HG03095 (cell line): Measurements from ENCODE around the gene CYP24A1.
"Not testable (repeated sequence)": the region's sequence is repeated elsewhere in the genome, so short reads cannot be mapped to it uniquely, and the experiment has no call there.

Source experiments
- ATAC-seq: cut with Tn5 transposase; IDR thresholded peaks from one replicate; pipeline ENCODE4 v1.9.1; 2021; ENCODE audit warnings: moderate library complexity; ENCODE audit not compliant: unreplicated experiment

CYP24A1 gene

GRCh38 chr20:54137115-54137514 is 36.7 kb downstream of the CYP24A1 start:
- ATAC-seq: no peak

- ATAC-seq: no peak
Measured at GRCh38 chr20:54134445-54135220, 39.2 kb downstream of the CYP24A1 start.

GRCh38 chr20:54133434-54134427 is 40.1 kb downstream of the CYP24A1 start:
- ATAC-seq: no peak

- ATAC-seq: no peak
Measured at GRCh38 chr20:54132612-54133433, 41.0 kb downstream of the CYP24A1 start.

DNA sequence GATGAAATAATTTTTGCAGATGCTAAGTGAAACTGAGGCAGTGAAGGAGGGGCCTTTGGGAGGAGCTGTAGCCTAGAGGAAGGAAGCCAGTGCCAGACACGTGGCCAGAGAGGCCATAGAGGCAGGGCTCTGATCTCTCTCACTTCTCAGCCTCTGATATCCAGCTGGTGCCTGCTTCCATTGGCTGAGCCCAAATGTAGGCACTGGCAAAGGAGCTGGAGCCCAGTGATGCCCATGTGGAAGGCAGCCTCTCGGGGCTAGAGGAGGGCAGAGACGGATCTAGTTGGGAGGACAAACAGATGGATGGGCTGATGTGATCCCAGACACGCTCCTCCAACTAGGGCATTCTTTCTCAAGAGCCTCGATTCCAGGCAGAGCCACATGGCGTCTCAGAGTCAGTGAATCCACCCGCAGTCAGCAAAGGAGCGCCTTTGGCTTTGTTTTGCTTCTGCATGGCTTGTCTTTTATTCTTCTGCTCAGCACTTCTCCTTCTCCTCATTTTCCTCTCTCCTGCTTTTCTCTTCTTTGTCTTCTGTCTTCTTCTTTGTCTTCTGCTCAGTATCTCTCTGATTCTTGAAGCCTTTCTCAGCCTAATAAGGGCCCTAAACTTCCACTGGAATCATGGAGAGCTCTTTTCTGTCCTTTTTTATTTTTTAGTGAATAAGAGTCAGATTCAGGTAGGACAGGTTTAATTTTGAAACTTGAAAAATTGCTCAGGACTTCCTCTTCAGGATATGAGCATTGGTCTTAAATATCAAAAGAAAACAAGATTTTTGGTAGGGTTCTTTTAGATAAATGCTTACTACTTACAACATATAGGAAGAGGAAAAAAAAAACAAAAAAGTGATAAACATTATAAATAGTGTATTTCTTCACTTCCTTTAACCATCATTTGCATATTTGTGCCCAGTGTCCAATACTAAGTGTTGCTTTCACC is 41.8 kb downstream of the CYP24A1 start:
- no peak for ATAC-seq

DNA sequence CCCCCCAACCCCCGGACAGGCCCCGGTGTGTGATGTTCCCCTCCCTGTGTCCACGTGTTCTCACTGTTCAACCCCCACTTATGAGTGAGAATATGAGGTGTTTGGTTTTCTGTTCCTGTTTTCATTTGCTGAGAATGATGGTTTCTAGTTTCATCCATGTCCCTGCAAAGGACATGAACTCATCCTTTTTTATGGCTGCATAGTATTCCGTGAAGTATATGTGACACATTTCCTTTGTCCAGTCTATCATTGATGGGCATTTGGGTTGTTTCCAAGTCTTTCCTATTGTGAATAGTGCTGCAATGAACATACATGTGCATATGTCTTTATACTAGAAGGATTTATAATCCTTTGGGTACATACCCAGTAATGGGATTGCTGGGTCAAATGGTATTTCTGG is 42.7 kb downstream of the CYP24A1 start:
- ATAC-seq: not testable (repeated sequence)

- no peak for ATAC-seq
Measured at GRCh38 chr20:54129350-54129749, 44.4 kb downstream of the CYP24A1 start.

DNA sequence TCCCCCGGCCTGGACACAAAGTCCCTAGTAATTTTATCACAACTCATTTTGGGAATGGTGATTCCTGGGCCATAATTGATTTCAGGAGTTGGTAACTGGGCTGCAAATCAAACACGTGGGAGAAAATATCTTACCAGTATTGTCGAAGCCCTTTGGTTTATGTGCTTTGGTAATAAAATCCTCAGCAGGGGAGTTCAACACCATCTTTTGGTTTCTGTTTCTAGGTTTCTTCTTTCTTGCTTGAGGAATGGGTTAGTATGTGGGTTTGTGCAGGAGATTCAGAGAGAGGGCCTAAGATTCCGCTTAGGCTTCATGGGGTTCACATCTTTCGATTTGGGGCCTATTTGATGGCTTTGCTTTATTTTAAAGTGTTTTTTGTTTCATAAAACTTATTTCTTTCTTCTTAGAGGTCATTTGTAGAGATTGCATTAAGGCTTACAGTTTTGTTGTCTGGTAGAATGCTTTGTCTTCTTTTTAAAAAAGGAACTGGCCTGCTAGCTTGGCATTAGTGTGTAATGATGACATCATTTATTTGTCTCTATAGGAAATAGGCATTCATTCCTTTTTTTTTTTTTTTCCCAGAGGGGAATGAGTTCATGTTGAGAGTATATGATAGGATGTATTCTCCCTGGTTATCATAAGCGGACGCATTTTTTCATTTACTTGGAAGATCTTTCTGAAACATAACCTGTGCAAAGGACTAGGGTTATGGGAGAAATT is 45.8 kb downstream of the CYP24A1 start:
- no peak for ATAC-seq

GRCh38 chr20:54126806-54127655 is 46.8 kb downstream of the CYP24A1 start:
- ATAC-seq: no peak

DNA sequence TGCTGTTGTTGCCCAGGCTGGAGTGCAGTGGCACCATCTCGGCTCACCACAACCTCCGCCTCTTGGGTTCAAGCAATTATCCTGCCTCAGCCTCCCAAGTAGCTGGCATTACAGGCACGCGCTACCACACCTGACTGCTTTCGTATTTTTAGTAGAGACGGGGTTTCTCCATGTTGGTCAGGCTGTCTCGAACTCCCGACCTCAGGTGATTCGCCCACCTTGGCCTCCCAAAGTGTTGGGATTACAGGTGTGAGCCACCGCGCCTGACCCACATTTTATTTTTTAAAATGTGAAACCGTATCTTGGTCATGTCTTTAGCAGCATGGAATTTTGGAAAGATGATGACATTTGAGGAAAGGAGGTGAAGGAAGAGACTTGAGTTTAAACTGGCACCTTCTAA is 47.5 kb downstream of the CYP24A1 start:
- not testable (repeated sequence) for ATAC-seq

DNA sequence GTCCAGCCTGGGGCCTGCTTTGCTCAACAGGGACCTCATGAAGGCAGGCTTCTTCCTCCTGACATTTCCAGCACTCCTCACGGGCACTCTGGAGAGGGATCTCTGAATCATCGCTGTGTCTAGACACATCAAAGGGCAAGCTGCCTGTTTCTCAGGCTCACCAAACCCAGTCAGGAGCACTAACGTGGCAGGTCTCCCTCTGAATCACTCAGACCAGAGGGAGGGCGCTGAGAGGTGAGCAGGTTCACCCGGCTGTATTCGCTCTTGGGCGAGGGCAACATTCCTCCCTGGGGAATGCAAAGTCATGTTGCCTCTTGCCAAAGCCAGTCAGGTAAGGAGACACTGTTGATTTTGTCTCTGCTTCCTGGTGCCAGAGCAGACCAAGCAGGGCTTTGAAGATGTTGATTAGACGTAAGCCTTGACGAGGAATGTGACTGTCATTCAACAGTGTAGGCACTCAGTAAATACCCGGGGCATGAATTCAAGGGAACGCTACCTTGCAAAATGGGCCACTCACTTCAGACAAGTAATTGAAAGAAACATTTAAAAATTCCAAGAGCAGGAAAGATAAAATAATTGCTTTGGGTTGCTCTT is 50.1 kb downstream of the CYP24A1 start:
- no peak for ATAC-seq

GRCh38 chr20:54122681-54123586 is 50.9 kb downstream of the CYP24A1 start:
- ATAC-seq: no peak

DNA sequence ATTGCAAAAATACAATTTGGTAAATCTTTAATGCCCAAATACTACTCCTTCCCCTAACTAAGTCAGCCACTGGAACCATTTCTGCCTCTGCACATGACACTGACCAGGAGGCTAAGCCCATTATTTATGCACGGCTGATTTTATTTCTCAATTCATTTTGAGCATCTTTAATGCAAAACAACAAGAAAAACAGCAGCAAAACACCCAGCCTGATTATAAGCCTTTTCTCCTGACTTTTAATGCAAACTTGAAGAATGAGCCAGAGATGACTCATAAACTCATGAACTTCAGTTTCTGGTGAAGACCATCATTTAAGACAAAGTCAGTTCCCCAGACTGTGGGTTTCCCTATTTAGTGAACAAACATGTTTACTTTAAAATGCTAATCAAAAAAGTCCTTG is 51.6 kb downstream of the CYP24A1 start:
- no peak for ATAC-seq

- no peak for ATAC-seq
Measured at GRCh38 chr20:54119744-54120143, 54.0 kb downstream of the CYP24A1 start.

GRCh38 chr20:54118220-54119001 is 55.4 kb downstream of the CYP24A1 start:
- ATAC-seq: no peak
